Fibroblast of lung (primary cell): ENCODE measurements around the gene PTGIS. TPM values are rescaled to one million over a fixed set of nuclear protein-coding genes. Genes with fewer than 3 reads are reported as not detected.
A peak's percentile ranks its signal among the peaks of the same experiment; 100 is the strongest.

Source experiments
- DNase-seq, 2 donors: peaks; one replicate each; pipeline versions ENCODE4 v3.0.0 to v3.0.0-alpha.2; 2010; ENCODE audit warnings: low read depth in 2 of 2
- H2AFZ ChIP-seq: 2 replicates; pipeline ENCODE4 v1.5.1; 2012; ENCODE audit warnings: low read length, control low read depth, inconsistent platforms
- H3K27ac ChIP-seq: 2 replicates; pipeline ENCODE4 v1.5.1; 2011; ENCODE audit warnings: low read length, control low read depth; ENCODE audit not compliant: insufficient read depth
- H3K27me3 ChIP-seq: 2 replicates; pipeline ENCODE4 v1.5.1; 2011; ENCODE audit warnings: mild to moderate bottlenecking, low read length; ENCODE audit not compliant: control insufficient read depth, insufficient read depth
- H3K36me3 ChIP-seq: 2 replicates; pipeline ENCODE4 v1.5.1; 2011; ENCODE audit warnings: low read length; ENCODE audit not compliant: control insufficient read depth, insufficient read depth
- H3K4me1 ChIP-seq: 2 replicates; pipeline ENCODE4 v1.5.1; 2011; ENCODE audit warnings: low read length; ENCODE audit not compliant: control insufficient read depth, insufficient read depth; ENCODE audit errors: extremely low read depth
- H3K4me2 ChIP-seq: 2 replicates; pipeline ENCODE4 v1.5.1; 2011; ENCODE audit warnings: low read length, control low read depth; ENCODE audit not compliant: insufficient read depth; ENCODE audit errors: extremely low read depth
- H3K4me3 ChIP-seq, 4 experiments: fragments of 200-600 bp in 1 of 4; sonication (generic) in 1 of 4; replicated peaks in 1 of 4; 2 replicates each; pipeline ENCODE4 v1.5.1; 2011 to 2016; ENCODE audit warnings: low read length in 4 of 4, low read depth in 3 of 4, mild to moderate bottlenecking in 3 of 4, control low read depth in 2 of 4, inconsistent platforms in 1 of 4, mixed read lengths in 1 of 4; ENCODE audit not compliant: insufficient read depth in 1 of 4; ENCODE audit errors: control extremely low read depth in 1 of 4
- H3K79me2 ChIP-seq: 2 replicates; pipeline ENCODE4 v1.5.1; 2012; ENCODE audit warnings: mild to moderate bottlenecking, low read length, inconsistent platforms; ENCODE audit not compliant: control insufficient read depth, insufficient read depth
- H3K9ac ChIP-seq: 2 replicates; pipeline ENCODE4 v1.5.1; 2011; ENCODE audit warnings: mild to moderate bottlenecking, low read length, control low read depth; ENCODE audit not compliant: insufficient read depth
- H3K9me3 ChIP-seq: 2 replicates; pipeline ENCODE4 v1.5.1; 2012; ENCODE audit warnings: low read depth, low read length; ENCODE audit not compliant: control insufficient read depth, insufficient read depth
- H4K20me1 ChIP-seq: 2 replicates; pipeline ENCODE4 v1.5.1; 2011; ENCODE audit warnings: low read length; ENCODE audit not compliant: control insufficient read depth, insufficient read depth; ENCODE audit errors: extremely low read depth
- CTCF ChIP-seq, 2 donors: IDR thresholded peaks in 1 of 2; conservative IDR thresholded peaks in 1 of 2; 1 replicate in 1 of 2; 2 replicates in 1 of 2; pipeline ENCODE4 v1.5.1; 2011 to 2012; ENCODE audit warnings: low read length in 2 of 2, control low read depth in 1 of 2, inconsistent platforms in 1 of 2, low read depth in 1 of 2, mild to moderate bottlenecking in 1 of 2
- EZH2 ChIP-seq: IDR thresholded peaks from 2 replicates; pipeline ENCODE4 v1.5.1; 2012; ENCODE audit warnings: low read length, control low read depth, mild to moderate bottlenecking; ENCODE audit errors: missing control alignments
- polyA plus RNA-seq, 2 donors: library from polyadenylated mRNA; depleted of rRNA in 1 of 2; stranded (reverse) in 1 of 2; unstranded in 1 of 2; fragments of >200 nt; gene quantifications; 2 replicates each; pipeline ENCODE4 v1.2.1, GENCODE V29; 2011 to 2012; ENCODE audit warnings: missing spikeins in 1 of 2
- total RNA-seq: library from RNA; depleted of rRNA; stranded (reverse); fragments of >200 nt; gene quantifications from 2 replicates; pipeline ENCODE4 v1.2.1, GENCODE V29; 2014

The PTGIS gene
- total and polyA plus RNA-seq, 2 donors (not counting 1 experiment from before 2014, with no cell fraction given) = 6.8 to 41.5 TPM

- DNase-seq = peak; percentile 29 to 39
- no peak overlapping the region for H3K4me2 ChIP-seq
Observed at GRCh38 chr20:49608752-49609670, 41.1 kb upstream of the PTGIS start.

GRCh38 chr20:49607568-49607967 is 39.6 kb upstream of the PTGIS start:
- no peaks in the 10 kb centered on the region for H3K27me3 ChIP-seq
- no peaks in the 10 kb centered on the region for H3K79me2 ChIP-seq
- H3K27ac ChIP-seq = no peak overlapping the region
- TF ChIP-seq EZH2 (no peak), CTCF (conservative IDR thresholded peaks at IDR 0.05 in 1 of 2, IDR thresholded peaks at IDR 0.05 in 1 of 2; ENCODE audit: low read depth in 1 of 2, low read length in 2 of 2) (no peak)
- no peaks in the 10 kb centered on the region for H3K9me3 ChIP-seq
- no peak overlapping the region for H2AFZ ChIP-seq
- no peaks in the 10 kb centered on the region for H3K36me3 ChIP-seq
- H3K4me1 ChIP-seq = peaks cover 2% of the 10 kb centered on the region
- no peaks in the 10 kb centered on the region for H4K20me1 ChIP-seq
- H3K9ac ChIP-seq = no peak overlapping the region
- no peak for DNase-seq
- no peak overlapping the region for H3K4me2 ChIP-seq
- no peak overlapping the region for H3K4me3 ChIP-seq

More at GRCh38 chr20:49608752-49609670, 41.1 kb upstream of the PTGIS start:
- no peaks in the 10 kb centered on the region for H3K79me2 ChIP-seq
- H3K27ac ChIP-seq = no peak overlapping the region
- H3K4me1 ChIP-seq = peaks cover 2% of the 10 kb centered on the region
- no peaks in the 10 kb centered on the region for H3K27me3 ChIP-seq
- no peaks in the 10 kb centered on the region for H3K9me3 ChIP-seq
- no peaks in the 10 kb centered on the region for H3K36me3 ChIP-seq
- peak; percentile 91 to 96 for TF ChIP-seq CTCF (conservative IDR thresholded peaks at IDR 0.05 in 1 of 2, IDR thresholded peaks at IDR 0.05 in 1 of 2; ENCODE audit: low read depth in 1 of 2, low read length in 2 of 2)
- TF ChIP-seq EZH2 = no peak
- no peak overlapping the region for H3K4me3 ChIP-seq
- no peaks in the 10 kb centered on the region for H4K20me1 ChIP-seq
- no peak overlapping the region for H2AFZ ChIP-seq
- H3K9ac ChIP-seq = no peak overlapping the region

GRCh38 chr20:49603209-49603627 is 35.3 kb upstream of the PTGIS start:
- Histone ChIP-seq H3K4me3 (no peak overlapping the region), H2AFZ (no peak overlapping the region), H3K4me1 (no peaks in the 10 kb centered on the region), H3K27me3 (no peaks in the 10 kb centered on the region), H3K9ac (no peak overlapping the region), H3K79me2 (no peaks in the 10 kb centered on the region), H4K20me1 (no peaks in the 10 kb centered on the region), H3K9me3 (no peaks in the 10 kb centered on the region), H3K36me3 (no peaks in the 10 kb centered on the region), H3K27ac (no peak overlapping the region), H3K4me2 (no peak overlapping the region)
- DNase-seq = peak; percentile 39 to 56
- no peak for TF ChIP-seq EZH2
- TF ChIP-seq CTCF (conservative IDR thresholded peaks at IDR 0.05 in 1 of 2, IDR thresholded peaks at IDR 0.05 in 1 of 2; ENCODE audit: low read depth in 1 of 2, low read length in 2 of 2) = peak; percentile 22 to 52
